K562 (cell line): ENCODE measurements around the gene STIM1. TPM values are rescaled to one million over a fixed set of nuclear protein-coding genes. Genes with fewer than 3 reads are reported as not detected.
A peak's percentile ranks its signal among the peaks of the same experiment; 100 is the strongest.

ENCODE experiments used
- ADNP ChIP-seq: fragments of 200-800 bp; sonication (Bioruptor generic); IDR thresholded peaks from 2 replicates; pipeline ENCODE4 v1.6.1; 2016; ENCODE audit warnings: missing genetic modification characterization, missing compliant biosample characterization
- ARID3A ChIP-seq: IDR thresholded peaks from 2 replicates; pipeline ENCODE4 v1.6.1; 2012; ENCODE audit warnings: low read depth, low read length, improper control_type of control experiment, borderline replicate concordance
- C11orf30 ChIP-seq: fragments of 450-650 bp; IDR thresholded peaks from 2 replicates; pipeline ENCODE4 v1.6.1; 2016; ENCODE audit warnings: low read depth, mild to moderate bottlenecking
- CREB5 ChIP-seq: fragments of 250-450 bp; sonication (Bioruptor Pico); IDR thresholded peaks from 2 replicates; pipeline ENCODE4 v1.5.0; 2020; ENCODE audit warnings: mild to moderate bottlenecking
- ETV6 ChIP-seq, 3 experiments: fragments of 150-350 bp in 1 of 3; sonication (generic) in 1 of 3; formaldehyde crosslinking in 1 of 3; IDR thresholded peaks; 2 replicates each; pipeline versions ENCODE4 v1.6.1 to v1.8.0; 2014 to 2022; ENCODE audit warnings: borderline replicate concordance in 2 of 3, low read depth in 2 of 3, antibody characterized with exemption in 1 of 3, low read length in 1 of 3, mild to moderate bottlenecking in 1 of 3, missing genetic modification reagents in 1 of 3
- FOXA1 ChIP-seq: fragments of 450-650 bp; IDR thresholded peaks from 2 replicates; pipeline ENCODE4 v1.6.1; 2016; ENCODE audit warnings: mild to moderate bottlenecking, borderline replicate concordance
- GABPA ChIP-seq: fragments of 200-800 bp; sonication (Bioruptor generic); conservative IDR thresholded peaks from 2 replicates; pipeline ENCODE4 v1.6.1; 2016; ENCODE audit warnings: low read depth, missing genetic modification characterization, missing compliant biosample characterization
- KAT2B ChIP-seq: IDR thresholded peaks from one replicate; pipeline ENCODE4 v1.6.1; 2012; ENCODE audit warnings: low read depth, mild to moderate bottlenecking, control low read depth, inconsistent platforms, low read length, moderate library complexity
- MYC ChIP-seq, 2 experiments: fragments of 250-450 bp in 1 of 2; sonication (Bioruptor Pico) in 1 of 2; IDR thresholded peaks; 2 replicates each; pipeline versions ENCODE4 v1.5.1 to v1.6.1; 2012 to 2021; ENCODE audit warnings: low read depth in 2 of 2, borderline replicate concordance in 1 of 2, improper control_type of control experiment in 1 of 2, low read length in 1 of 2, mild to moderate bottlenecking in 1 of 2, moderate library complexity in 1 of 2
- NFXL1 ChIP-seq: fragments of 450-650 bp; formaldehyde crosslinking; IDR thresholded peaks from 2 replicates; pipeline ENCODE4 v1.4.0; 2021; ENCODE audit warnings: mild to moderate bottlenecking
- PML ChIP-seq: IDR thresholded peaks from 2 replicates; pipeline ENCODE4 v1.6.1; 2012; ENCODE audit warnings: low read length, inconsistent platforms
- PRMT5 ChIP-seq: sonication (generic); formaldehyde crosslinking; IDR thresholded peaks from 2 replicates; pipeline ENCODE4 v1.5.0; 2020; ENCODE audit warnings: missing genetic modification reagents
- PRPF4 ChIP-seq: fragments of 200-400 bp; formaldehyde crosslinking; IDR thresholded peaks from one replicate; pipeline ENCODE4 v1.6.1; 2017; ENCODE audit warnings: low read length, low read depth, mild to moderate bottlenecking; ENCODE audit not compliant: insufficient read depth, poor library complexity, severe bottlenecking
- SIRT6 ChIP-seq: IDR thresholded peaks from one replicate; pipeline ENCODE4 v1.6.1; 2012; ENCODE audit warnings: low read depth, mild to moderate bottlenecking, control low read depth, inconsistent platforms, low read length, moderate library complexity
- TBP ChIP-seq: optimal IDR thresholded peaks from 2 replicates; pipeline ENCODE3; 2011; ENCODE audit warnings: low read depth, low read length, improper control_type of control experiment
- VEZF1 ChIP-seq: fragments of 200-800 bp; sonication (Bioruptor generic); IDR thresholded peaks from 2 replicates; pipeline ENCODE4 v1.6.1; 2017; ENCODE audit warnings: missing genetic modification characterization, missing compliant biosample characterization
- ZC3H8 ChIP-seq: fragments of 450-650 bp; IDR thresholded peaks from 2 replicates; pipeline ENCODE4 v1.6.1; 2017
- ZNF121 ChIP-seq: sonication (generic); formaldehyde crosslinking; conservative IDR thresholded peaks from 2 replicates; pipeline ENCODE4 v1.8.0; 2022; ENCODE audit warnings: missing genetic modification reagents
- ZNF639 ChIP-seq, 2 experiments: fragments of 200-800 bp in 1 of 2; sonication (Bioruptor generic) in 1 of 2; sonication (generic) in 1 of 2; formaldehyde crosslinking in 1 of 2; IDR thresholded peaks in 1 of 2; conservative IDR thresholded peaks in 1 of 2; 2 replicates each; pipeline versions ENCODE4 v1.5.0 to v1.6.1; 2016 to 2020; ENCODE audit warnings: missing compliant biosample characterization in 1 of 2, missing genetic modification characterization in 1 of 2, missing genetic modification reagents in 1 of 2
- ZNF644 ChIP-seq: fragments of 200-800 bp; sonication (Bioruptor generic); IDR thresholded peaks from 2 replicates; pipeline ENCODE4 v1.6.1; 2016; ENCODE audit warnings: low read depth, missing genetic modification characterization, missing compliant biosample characterization
- polyA plus RNA-seq, 8 experiments: library from polyadenylated mRNA; depleted of rRNA in 4 of 8; stranded (reverse) in 5 of 8; unstranded in 3 of 8; fragments of >200 nt; fragmentation: Nextera tagmentation in 2 of 8; fragmentation: Illumina TruSeq in 1 of 8; extraction: Ambion mirVana in 2 of 8; extraction: Trizol in 1 of 8; gene quantifications; 2 replicates each; pipeline versions ENCODE4 v1.2.1 to v1.2.3, GENCODE V29; 2011 to 2014; ENCODE audit warnings: inconsistent platforms in 1 of 8, missing spikeins in 1 of 8
- total RNA-seq, 7 experiments: library from RNA; depleted of rRNA in 6 of 7; stranded (reverse); fragments of >200 nt in 6 of 7; fragmentation: Illumina TruSeq in 2 of 7; extraction: Trizol in 2 of 7; gene quantifications; 2 replicates each; pipeline versions ENCODE4 v1.2.1 to v1.2.3, GENCODE V29; 2011 to 2021; ENCODE audit warnings: low replicate concordance in 1 of 7

STIM1 gene
- total and polyA plus RNA-seq, 9 of the 15 experiments (the other 6 are each of a cell fraction or from before 2014, with no cell fraction given) = 7.7 to 50.5 (median 22.5) TPM

- TF ChIP-seq VEZF1 (peak; percentile 96), PML (0 out of 2 replicates have a peak, but pooled peaks have one; percentile 1), ZNF644 (tag) (no peak), KAT2B (no peak), ARID3A (no peak), ETV6 (IDR thresholded peaks at IDR 0.05; ENCODE audit: borderline replicate concordance in 1 of 2, low read depth in 2 of 2, low read length in 1 of 2) (peak; percentile 56 to 79; a peak in 2 of 4 replicates), ETV6 (CRISPR knock-in tag; IDR thresholded peaks at IDR 0.05; ENCODE audit: borderline replicate concordance) (no peak), PRMT5 (CRISPR knock-in tag) (no peak), SIRT6 (no peak), ZC3H8 (no peak), ZNF121 (CRISPR knock-in tag) (no peak), PRPF4 (no peak), C11orf30 (peak; percentile 31; the same call in 1 of the 2 replicates), ADNP (tag) (no peak), GABPA (peak; percentile 89), NFXL1 (CRISPR knock-in tag) (no peak), ZNF639 (CRISPR knock-in tag; conservative IDR thresholded peaks at IDR 0.05 in 1 of 2, IDR thresholded peaks at IDR 0.05 in 1 of 2) (0 out of 4 replicates have a peak, but pooled peaks of 1 of the 2 experiments have one; percentile 22), CREB5 (CRISPR knock-in tag) (no peak), MYC (IDR thresholded peaks at IDR 0.05; ENCODE audit: low read depth, low read length) (0 out of 2 replicates have a peak, but pooled peaks have one; percentile 10), MYC (CRISPR knock-in tag; IDR thresholded peaks at IDR 0.05; ENCODE audit: borderline replicate concordance, low read depth) (no peak), FOXA1 (no peak), TBP (no peak)
Measured at GRCh38 chr11:3840870-3841425, 14.5 kb upstream of the STIM1 start, which contains the start of gene RHOG (continued).
